OCI-LY1 (cell line): ENCODE results near the gene BCAP31.

Experiments
- H2AFZ ChIP-seq: fragments of 200-600 bp; sonication (generic), shearing (Covaris generic); 2 replicates; pipeline ENCODE4 v1.6.0; 2014; ENCODE audit warnings: antibody characterized with exemption, mild to moderate bottlenecking, low read length
- H3F3A ChIP-seq: fragments of 200-600 bp; sonication (generic), shearing (Covaris generic); 2 replicates; pipeline ENCODE4 v1.6.0; 2014; ENCODE audit warnings: mild to moderate bottlenecking, antibody characterized with exemption, low read length, moderate library complexity; ENCODE audit not compliant: insufficient read depth
- H3K27ac ChIP-seq: fragments of 200-600 bp; sonication (generic); 2 replicates; pipeline ENCODE4 v1.5.1; 2014; ENCODE audit warnings: low read length, mixed run types, mild to moderate bottlenecking, low read depth; ENCODE audit not compliant: poor library complexity, severe bottlenecking
- H3K27me3 ChIP-seq: fragments of 200-600 bp; sonication (generic); 2 replicates; pipeline ENCODE4 v1.6.0; 2014; ENCODE audit warnings: antibody characterized with exemption, mild to moderate bottlenecking, low read length, moderate library complexity; ENCODE audit not compliant: insufficient read depth
- H3K36me3 ChIP-seq: fragments of 200-600 bp; sonication (generic); 2 replicates; pipeline ENCODE4 v1.6.1; 2014; ENCODE audit warnings: mild to moderate bottlenecking, antibody characterized with exemption, low read length, moderate library complexity, mixed read lengths; ENCODE audit not compliant: insufficient read depth
- H3K4me1 ChIP-seq: fragments of 200-600 bp; sonication (generic); 2 replicates; pipeline ENCODE4 v1.5.1; 2014; ENCODE audit warnings: mild to moderate bottlenecking, low read length, moderate library complexity; ENCODE audit not compliant: insufficient read depth, severe bottlenecking
- H3K4me2 ChIP-seq: fragments of 200-600 bp; sonication (generic), shearing (Covaris generic); 2 replicates; pipeline ENCODE4 v1.6.1; 2014; ENCODE audit warnings: low read length
- H3K4me3 ChIP-seq: fragments of 200-600 bp; sonication (generic); 2 replicates; pipeline ENCODE4 v1.5.1; 2014; ENCODE audit warnings: low read length, low read depth, mild to moderate bottlenecking, mixed read lengths; ENCODE audit not compliant: poor library complexity, severe bottlenecking
- H3K79me2 ChIP-seq: fragments of 200-600 bp; shearing (Covaris generic); 2 replicates; pipeline ENCODE4 v1.6.1; 2016; ENCODE audit warnings: mixed run types, low read length, mixed read lengths; ENCODE audit not compliant: insufficient read depth
- H3K9ac ChIP-seq: fragments of 200-600 bp; sonication (generic), shearing (Covaris generic); 2 replicates; pipeline ENCODE4 v1.6.1; 2014; ENCODE audit warnings: mild to moderate bottlenecking, low read length, mixed read lengths
- H3K9me2 ChIP-seq: fragments of 200-600 bp; sonication (generic), shearing (Covaris generic); 2 replicates; pipeline ENCODE4 v1.6.1; 2014; ENCODE audit warnings: low read depth, mild to moderate bottlenecking, low read length, mixed read lengths
- H3K9me3 ChIP-seq: fragments of 200-600 bp; shearing (Covaris generic); 2 replicates; pipeline ENCODE4 v1.6.1; 2014; ENCODE audit warnings: low read length, mixed read lengths
- H4K20me1 ChIP-seq: fragments of 200-600 bp; sonication (generic), shearing (Covaris generic); 2 replicates; pipeline ENCODE4 v1.6.0; 2016; ENCODE audit warnings: mild to moderate bottlenecking, low read length; ENCODE audit not compliant: insufficient read depth
- EZH2 ChIP-seq: fragments of 200-600 bp; sonication (generic), shearing (Covaris generic); IDR thresholded peaks from 2 replicates; pipeline ENCODE4 v1.8.0; 2017; ENCODE audit warnings: borderline replicate concordance, mixed run types, mild to moderate bottlenecking, antibody characterized with exemption, low read length, moderate library complexity, mixed read lengths
- TF ChIP-seq, protein P1 (sequence below): fragments of 200-600 bp; sonication (generic), shearing (Covaris generic); IDR thresholded peaks from 2 replicates; pipeline ENCODE4 v1.5.1; 2017; ENCODE audit warnings: mild to moderate bottlenecking, antibody characterized with exemption, low read length, moderate library complexity, mixed read lengths

BCAP31 gene

GRCh38 chrX:153681175-153681574 is 43.0 kb downstream of the BCAP31 start:
- Histone ChIP-seq H3K36me3 (no peaks in the 10 kb centered on the region), H3K9me3 (no peaks in the 10 kb centered on the region), H2AFZ (no peak overlapping the region), H3K27ac (no peak overlapping the region), H3K4me3 (no peak overlapping the region), H3K27me3 (no peaks in the 10 kb centered on the region), H3F3A (no peaks in the 10 kb centered on the region), H4K20me1 (no peaks in the 10 kb centered on the region), H3K9ac (no peak overlapping the region), H3K9me2 (no peaks in the 10 kb centered on the region), H3K4me1 (no peaks in the 10 kb centered on the region), H3K79me2 (no peaks in the 10 kb centered on the region), H3K4me2 (no peak overlapping the region)
- no peak for TF ChIP-seq EZH2
- TF ChIP-seq, protein P1, sequence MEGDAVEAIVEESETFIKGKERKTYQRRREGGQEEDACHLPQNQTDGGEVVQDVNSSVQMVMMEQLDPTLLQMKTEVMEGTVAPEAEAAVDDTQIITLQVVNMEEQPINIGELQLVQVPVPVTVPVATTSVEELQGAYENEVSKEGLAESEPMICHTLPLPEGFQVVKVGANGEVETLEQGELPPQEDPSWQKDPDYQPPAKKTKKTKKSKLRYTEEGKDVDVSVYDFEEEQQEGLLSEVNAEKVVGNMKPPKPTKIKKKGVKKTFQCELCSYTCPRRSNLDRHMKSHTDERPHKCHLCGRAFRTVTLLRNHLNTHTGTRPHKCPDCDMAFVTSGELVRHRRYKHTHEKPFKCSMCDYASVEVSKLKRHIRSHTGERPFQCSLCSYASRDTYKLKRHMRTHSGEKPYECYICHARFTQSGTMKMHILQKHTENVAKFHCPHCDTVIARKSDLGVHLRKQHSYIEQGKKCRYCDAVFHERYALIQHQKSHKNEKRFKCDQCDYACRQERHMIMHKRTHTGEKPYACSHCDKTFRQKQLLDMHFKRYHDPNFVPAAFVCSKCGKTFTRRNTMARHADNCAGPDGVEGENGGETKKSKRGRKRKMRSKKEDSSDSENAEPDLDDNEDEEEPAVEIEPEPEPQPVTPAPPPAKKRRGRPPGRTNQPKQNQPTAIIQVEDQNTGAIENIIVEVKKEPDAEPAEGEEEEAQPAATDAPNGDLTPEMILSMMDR = no peak

DNA sequence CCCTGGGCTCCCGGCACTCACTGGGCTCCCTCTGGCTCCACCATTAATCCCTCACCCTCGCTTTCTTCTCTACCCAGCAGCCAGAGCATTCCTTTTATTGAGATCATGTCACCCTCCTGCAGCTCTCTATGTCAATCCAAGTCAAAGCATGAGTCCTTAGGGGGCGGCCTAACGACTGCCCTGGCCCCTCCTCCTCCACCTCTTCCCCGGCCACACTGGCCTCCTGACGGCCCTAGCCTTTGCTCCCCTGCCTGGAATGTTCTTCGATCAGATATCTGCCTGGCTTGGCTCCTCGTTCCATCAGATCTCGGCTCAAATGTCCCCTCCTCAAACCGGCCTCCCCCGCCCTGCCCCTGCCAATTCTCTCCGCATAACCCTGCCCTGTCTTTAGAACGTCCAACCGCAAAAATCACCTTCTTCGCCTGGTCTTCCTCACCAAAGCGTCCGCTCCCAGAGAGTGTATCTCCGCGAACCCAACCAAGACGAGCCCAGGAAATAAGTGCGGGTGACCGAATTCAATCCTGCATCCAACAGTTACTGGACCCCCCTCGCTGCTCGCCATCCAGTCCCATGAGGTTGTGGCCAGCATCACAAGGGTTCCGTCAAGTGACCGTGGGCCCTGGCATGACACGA is 49.9 kb downstream of the BCAP31 start:
- no peaks in the 10 kb centered on the region for H4K20me1 ChIP-seq
- no peaks in the 10 kb centered on the region for H3K4me1 ChIP-seq
- no peak overlapping the region for H3K4me3 ChIP-seq

GRCh38 chrX:153673428-153674218 is 50.6 kb downstream of the BCAP31 start, which contains the start of gene PNCK:
Gene PNCK, minus strand, starts transcription at chrX:153673813. Its CDS starts 737 bp downstream, at chrX:153673076.
- H3K4me3 ChIP-seq = no peak within 1 kb of the TSS
- no peaks in the 10 kb centered on the region for H3F3A ChIP-seq
- H2AFZ ChIP-seq = no peak within 1 kb of the TSS
- H3K9me2 ChIP-seq = no peaks in the 10 kb centered on the region
- H4K20me1 ChIP-seq = no peaks in the 10 kb centered on the region
- no peaks in the 10 kb centered on the region for H3K36me3 ChIP-seq
- no peak within 1 kb of the TSS for H3K9ac ChIP-seq
- no peaks in the 10 kb centered on the region for H3K9me3 ChIP-seq
- H3K4me2 ChIP-seq = no peak within 1 kb of the TSS
- no peaks in the 10 kb centered on the region for H3K27me3 ChIP-seq
- H3K4me1 ChIP-seq = no peaks in the 10 kb centered on the region
- no peaks in the 10 kb centered on the region for H3K79me2 ChIP-seq
- TF ChIP-seq, protein P1 = no peak
- no peak for TF ChIP-seq EZH2
- H3K27ac ChIP-seq = no peak within 1 kb of the TSS

More for the DNA sequence above, 49.9 kb downstream of the BCAP31 start:
- Histone ChIP-seq H3K9me2 (no peaks in the 10 kb centered on the region), H3K27me3 (no peaks in the 10 kb centered on the region), H3K9me3 (no peaks in the 10 kb centered on the region), H2AFZ (no peak overlapping the region), H3F3A (no peaks in the 10 kb centered on the region), H3K9ac (no peak overlapping the region), H3K79me2 (no peaks in the 10 kb centered on the region), H3K27ac (no peak overlapping the region), H3K36me3 (no peaks in the 10 kb centered on the region), H3K4me2 (no peak overlapping the region)
- TF ChIP-seq, protein P1 = no peak
- no peak for TF ChIP-seq EZH2
